Measurements from ENCODE around the gene ACADM.
"Not testable (repeated sequence)": the region's sequence is repeated elsewhere in the genome, so short reads cannot be mapped to it uniquely, and the experiment has no call there.

ACADM gene

DNA sequence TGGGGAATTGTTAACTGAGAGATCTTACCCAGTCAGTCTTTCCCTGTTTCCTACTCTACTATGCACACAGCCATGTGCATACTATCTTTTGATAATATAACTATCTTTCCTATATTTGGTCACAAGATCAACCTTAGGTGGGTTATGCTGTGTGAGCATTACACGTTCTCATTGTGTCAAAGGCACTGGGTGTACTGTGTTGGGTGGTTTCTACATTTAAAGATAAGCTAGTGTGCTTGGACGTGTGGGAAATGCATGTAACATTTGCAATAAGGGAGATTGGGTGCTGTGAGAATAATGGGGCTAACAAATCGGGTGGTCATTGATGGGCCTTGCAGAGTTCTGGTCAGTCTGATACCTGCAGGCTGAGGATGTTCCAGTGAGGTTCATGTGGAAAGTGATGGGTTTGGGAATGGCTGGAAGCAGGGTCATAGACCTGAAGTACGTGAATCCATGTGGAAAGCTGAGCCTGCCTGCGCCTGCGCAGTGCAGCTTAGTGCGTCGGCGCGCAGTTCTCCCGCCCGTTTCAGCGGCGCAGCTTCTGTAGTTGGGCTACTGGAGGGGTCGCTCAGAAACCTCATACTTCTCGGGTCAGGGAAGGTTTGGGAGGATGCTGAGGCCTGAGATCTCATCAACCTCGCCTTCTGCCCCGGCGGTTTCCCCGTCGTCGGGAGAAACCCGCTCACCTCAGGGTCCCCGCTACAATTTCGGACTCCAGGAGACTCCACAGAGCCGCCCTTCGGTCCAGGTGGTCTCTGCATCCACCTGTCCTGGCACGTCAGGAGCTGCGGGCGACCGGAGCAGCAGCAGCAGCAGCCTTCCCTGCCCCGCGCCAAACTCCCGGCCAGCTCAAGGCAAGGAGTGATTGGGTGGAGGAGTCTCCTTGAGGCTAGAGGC lies 72.1 kb downstream of the ACADM start, which contains the start of gene MSH4:
TSS of gene MSH4 (plus strand) at position 507 of the 897 bp plus-strand sequence. CDS start at position 611, 104 bp downstream.
- DNase-seq = no peak

DNA sequence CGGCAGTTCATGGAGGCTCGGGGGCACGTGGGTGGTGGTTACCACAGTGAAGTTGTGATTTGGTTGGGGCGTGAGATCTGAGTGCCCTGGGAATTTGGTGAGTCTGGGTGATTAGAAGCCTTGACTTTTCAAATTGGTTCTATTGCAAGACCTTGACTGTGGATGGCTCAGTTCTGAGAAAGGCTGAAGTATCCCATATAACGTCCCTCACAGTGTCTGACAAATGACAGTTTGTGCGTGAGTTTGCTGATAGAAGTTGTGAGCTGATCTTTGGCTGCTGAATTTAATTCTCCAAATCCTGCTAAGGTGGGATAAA lies 72.7 kb downstream of the ACADM start:
- DNase-seq = no peak

DNA sequence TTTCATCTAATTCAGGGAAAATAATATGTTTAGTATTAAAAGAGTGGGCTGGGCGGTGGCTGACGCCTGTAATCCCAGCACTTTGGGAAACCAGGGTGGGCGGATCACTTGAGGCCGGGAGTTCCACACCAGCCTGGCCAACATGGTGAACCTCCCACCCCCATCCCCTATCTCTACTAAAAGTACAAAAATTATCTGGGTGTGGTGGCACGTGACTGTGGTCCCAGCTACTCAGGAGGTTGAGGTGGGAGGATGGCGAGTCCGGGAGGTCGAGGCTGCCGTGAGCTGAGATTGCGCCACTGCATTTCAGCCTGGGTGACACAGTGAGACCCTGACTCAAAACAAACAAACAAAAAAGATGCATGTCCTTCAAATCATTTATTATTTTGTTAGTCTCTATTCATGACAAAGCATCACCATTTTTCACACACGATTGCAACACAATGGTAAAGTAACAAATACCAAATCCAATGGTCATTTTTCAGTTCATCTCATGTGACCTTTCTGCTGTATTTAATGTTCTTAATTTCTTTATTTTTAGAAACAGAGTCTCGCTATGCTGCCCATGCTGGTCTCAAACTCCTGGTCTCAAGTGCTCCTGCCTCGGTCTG lies 73.2 kb downstream of the ACADM start:
- no peak for DNase-seq

DNA sequence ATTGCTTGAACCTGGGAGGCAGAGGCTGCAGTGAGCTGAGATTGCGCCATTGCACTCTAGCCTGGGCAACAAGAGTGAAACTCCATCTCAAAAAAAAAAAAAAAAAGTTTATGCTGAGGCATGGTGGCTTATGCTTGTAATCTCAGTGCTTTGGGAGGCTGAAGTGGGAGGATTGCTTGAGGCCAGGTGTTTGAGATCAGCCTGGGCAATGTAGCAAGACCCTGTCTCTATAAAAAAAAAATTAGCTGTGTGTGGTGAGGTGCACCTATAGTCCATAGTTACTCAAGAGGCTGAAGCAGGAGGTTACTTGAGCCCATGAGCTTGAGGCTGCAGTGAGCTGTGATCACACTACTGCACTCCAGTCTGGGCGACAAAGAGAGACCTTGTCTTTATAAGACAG lies 77.0 kb downstream of the ACADM start:
- DNase-seq = not testable (repeated sequence)

DNA sequence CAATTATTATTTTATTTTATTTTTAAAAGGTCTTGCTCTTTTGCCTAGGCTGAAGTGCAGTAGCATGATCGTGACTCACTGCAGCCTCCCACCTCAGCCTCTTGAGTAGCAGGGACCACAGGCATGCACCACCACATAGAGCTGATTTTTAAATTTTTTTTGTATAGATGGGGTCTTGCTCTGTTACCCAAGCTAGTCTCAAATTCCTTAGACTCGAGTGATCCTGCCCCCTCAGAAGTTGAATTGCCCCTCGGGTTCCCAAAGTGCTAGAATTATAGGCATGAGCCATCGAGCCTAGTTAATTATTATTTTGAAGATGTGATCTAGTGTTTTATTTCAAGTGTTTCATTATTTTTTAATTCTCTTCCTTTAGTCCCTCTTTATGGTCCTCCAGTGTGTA lies 84.4 kb downstream of the ACADM start:
- DNase-seq = no peak

DNA sequence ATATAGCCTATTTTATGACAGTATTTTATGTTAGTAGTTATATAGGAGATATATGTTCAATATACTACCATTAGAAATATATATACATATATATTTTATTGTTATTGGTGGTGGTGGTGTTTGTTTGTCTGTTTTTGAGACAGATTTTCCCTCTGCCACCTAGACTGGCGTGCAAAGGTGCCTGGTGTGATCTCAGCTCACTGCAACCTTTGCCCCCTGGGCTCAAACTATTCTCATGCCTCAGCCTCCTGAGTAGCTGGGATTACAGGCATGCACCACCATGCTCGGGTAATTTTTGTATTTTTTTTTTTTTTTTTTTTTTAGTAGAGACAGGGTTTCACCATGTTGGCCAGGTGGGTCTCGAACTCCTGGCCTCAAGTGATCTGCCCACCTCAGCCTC lies 85.6 kb downstream of the ACADM start:
- not testable (repeated sequence) for DNase-seq

DNA sequence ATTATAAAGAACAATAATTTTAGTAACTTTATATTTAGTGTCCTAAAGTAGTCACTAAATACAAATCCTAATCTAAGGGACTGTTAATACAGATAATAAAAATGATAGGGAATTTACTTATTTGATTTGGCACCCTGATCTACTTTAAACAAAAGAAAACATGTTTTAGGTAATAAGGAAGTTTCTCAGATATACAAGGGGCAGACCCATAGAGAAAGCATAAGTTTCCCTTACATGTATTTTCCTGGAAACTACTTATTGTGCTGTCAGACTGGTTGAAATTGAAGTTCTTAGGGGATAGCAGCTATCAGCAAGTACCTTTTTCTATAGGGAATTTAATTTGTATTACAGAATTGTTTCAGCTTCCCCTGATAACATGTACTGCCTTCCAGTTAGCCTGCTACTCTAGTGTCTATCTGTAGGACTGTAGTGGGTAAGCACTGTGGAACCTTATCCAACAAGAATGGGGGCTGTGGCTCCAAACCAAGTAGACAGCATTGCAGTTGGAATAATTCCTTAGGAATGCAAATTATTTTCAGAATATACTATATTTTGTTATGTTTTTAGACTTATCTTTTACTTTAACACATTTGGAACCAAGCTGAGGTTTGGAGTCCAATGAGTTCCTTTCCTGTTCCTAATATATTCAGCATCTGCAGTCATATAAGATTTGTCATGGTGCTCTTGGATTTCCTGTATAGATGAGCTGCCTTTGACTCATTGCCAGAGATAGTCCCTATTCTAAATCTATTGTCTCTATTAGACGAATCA lies 86.9 kb downstream of the ACADM start:
- no peak for DNase-seq

DNA sequence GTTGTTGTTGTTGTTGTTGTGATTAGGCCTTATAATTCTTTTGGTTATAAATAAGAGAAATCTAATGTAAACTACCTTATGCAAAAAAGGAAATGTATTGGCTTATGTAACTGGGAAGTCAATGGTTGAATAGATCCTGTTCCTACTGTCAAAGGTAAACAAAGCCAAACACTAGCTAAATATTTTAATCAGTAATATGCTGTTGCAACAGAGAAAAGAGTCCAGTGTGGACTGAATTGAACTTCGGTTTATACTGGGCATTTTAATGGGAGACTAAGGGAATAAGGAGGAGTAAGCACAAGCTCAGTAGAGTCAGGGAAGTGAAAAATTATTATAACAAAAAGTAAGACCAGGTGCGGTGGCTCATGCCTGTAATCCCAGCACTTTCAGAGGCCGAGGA lies 87.6 kb downstream of the ACADM start:
- no peak for DNase-seq
